H9 (cell line): Measurements from ENCODE around the gene GPATCH3. TPM values are rescaled to one million over a fixed set of nuclear protein-coding genes. Genes with fewer than 3 reads are reported as not detected.

Experiments used
- DNase-seq: peaks from one replicate; pipeline ENCODE4 v3.0.0-alpha.2; 2017
- H2AFZ ChIP-seq: one replicate; pipeline ENCODE4 v1.6.1; 2013; ENCODE audit warnings: mild to moderate bottlenecking, low read length, control low read depth, moderate library complexity
- H2AK5ac ChIP-seq: 2 replicates; pipeline ENCODE4 v1.6.1; 2013; ENCODE audit warnings: low read length, control low read depth, mixed read lengths; ENCODE audit not compliant: insufficient read length
- H2BK120ac ChIP-seq: one replicate; pipeline ENCODE4 v1.6.1; 2013; ENCODE audit warnings: low read depth, mild to moderate bottlenecking, low read length, control low read depth, inconsistent platforms; ENCODE audit not compliant: poor library complexity, severe bottlenecking
- H2BK12ac ChIP-seq: 2 replicates; pipeline ENCODE4 v1.6.1; 2013; ENCODE audit warnings: low read length, control low read depth, mixed read lengths, low read depth; ENCODE audit not compliant: insufficient read length
- H2BK15ac ChIP-seq: 2 replicates; pipeline ENCODE4 v1.6.1; 2013; ENCODE audit warnings: low read depth, low read length, control low read depth
- H2BK20ac ChIP-seq: one replicate; pipeline ENCODE4 v1.6.1; 2013; ENCODE audit warnings: low read depth, mild to moderate bottlenecking, low read length, control low read depth, inconsistent platforms; ENCODE audit not compliant: poor library complexity, severe bottlenecking
- H2BK5ac ChIP-seq: 2 replicates; pipeline ENCODE4 v1.6.1; 2013; ENCODE audit warnings: low read length, control low read depth, mixed read lengths; ENCODE audit not compliant: insufficient read length
- H3K14ac ChIP-seq: 2 replicates; pipeline ENCODE4 v1.6.1; 2013; ENCODE audit warnings: low read length, control low read depth; ENCODE audit not compliant: insufficient read depth
- H3K18ac ChIP-seq: 2 replicates; pipeline ENCODE4 v1.6.1; 2013; ENCODE audit warnings: low read depth, mild to moderate bottlenecking, mixed read lengths, low read length, control low read depth; ENCODE audit not compliant: insufficient read length
- H3K23ac ChIP-seq: 2 replicates; pipeline ENCODE4 v1.6.1; 2013; ENCODE audit warnings: low read length, control low read depth, mixed read lengths, low read depth; ENCODE audit not compliant: insufficient read length
- H3K23me2 ChIP-seq: 2 replicates; pipeline ENCODE4 v1.6.1; 2013; ENCODE audit warnings: low read depth, mild to moderate bottlenecking, mixed read lengths, low read length, control low read depth; ENCODE audit not compliant: insufficient read length, poor library complexity, severe bottlenecking
- H3K27ac ChIP-seq: 2 replicates; pipeline ENCODE4 v1.5.1; 2013; ENCODE audit warnings: low read length, control low read depth, mixed read lengths, low read depth; ENCODE audit not compliant: insufficient read length
- H3K27me3 ChIP-seq: 2 replicates; pipeline ENCODE4 v1.6.1; 2013; ENCODE audit warnings: low read length, control low read depth, inconsistent platforms; ENCODE audit not compliant: insufficient read depth
- H3K4ac ChIP-seq: 2 replicates; pipeline ENCODE4 v1.6.1; 2013; ENCODE audit warnings: low read depth, mild to moderate bottlenecking, control low read depth, inconsistent platforms, low read length, moderate library complexity
- H3K4me1 ChIP-seq: 2 replicates; pipeline ENCODE4 v1.6.1; 2013; ENCODE audit warnings: low read length, control low read depth, inconsistent platforms; ENCODE audit not compliant: insufficient read depth
- H3K4me2 ChIP-seq: 2 replicates; pipeline ENCODE4 v1.6.1; 2013; ENCODE audit warnings: low read length, control low read depth, mixed read lengths; ENCODE audit not compliant: insufficient read length, insufficient read depth
- H3K56ac ChIP-seq: 2 replicates; pipeline ENCODE4 v1.6.1; 2013; ENCODE audit warnings: low read depth, mild to moderate bottlenecking, mixed read lengths, low read length, control low read depth; ENCODE audit not compliant: insufficient read length
- H3K79me1 ChIP-seq: 2 replicates; pipeline ENCODE4 v1.6.1; 2013; ENCODE audit warnings: low read depth, mild to moderate bottlenecking, moderate library complexity, low read length, control low read depth, inconsistent platforms; ENCODE audit not compliant: insufficient read depth, poor library complexity, severe bottlenecking
- H3K79me2 ChIP-seq: 2 replicates; pipeline ENCODE4 v1.6.1; 2013; ENCODE audit warnings: low read length, control low read depth, inconsistent platforms; ENCODE audit not compliant: insufficient read depth
- H3K9ac ChIP-seq: 2 replicates; pipeline ENCODE4 v1.6.1; 2013; ENCODE audit warnings: low read length, control low read depth, mixed read lengths; ENCODE audit not compliant: insufficient read length; ENCODE audit errors: extremely low read depth
- H3K9me3 ChIP-seq: one replicate; pipeline ENCODE4 v1.6.1; 2013; ENCODE audit warnings: low read depth, low read length, inconsistent platforms; ENCODE audit not compliant: control insufficient read depth
- H3T11ph ChIP-seq: one replicate; pipeline ENCODE4 v1.6.1; 2013; ENCODE audit warnings: mild to moderate bottlenecking, low read length, control low read depth, inconsistent platforms
- H4K20me1 ChIP-seq: one replicate; pipeline ENCODE4 v1.6.1; 2013; ENCODE audit not compliant: control insufficient read depth, insufficient read length, insufficient read depth
- H4K5ac ChIP-seq: 2 replicates; pipeline ENCODE4 v1.6.1; 2013; ENCODE audit warnings: low read depth, mild to moderate bottlenecking, mixed read lengths, low read length, control low read depth; ENCODE audit not compliant: insufficient read length
- H4K8ac ChIP-seq: replicated peaks from 2 replicates; pipeline ENCODE4 v1.6.1; 2013; ENCODE audit warnings: low read length, control low read depth, mixed read lengths, low read depth; ENCODE audit not compliant: insufficient read length
- H4K91ac ChIP-seq: 2 replicates; pipeline ENCODE4 v1.6.1; 2013; ENCODE audit warnings: low read depth, mild to moderate bottlenecking, moderate library complexity, mixed read lengths, low read length, control low read depth; ENCODE audit not compliant: insufficient read length
- H3K27ac Mint-ChIP-seq, 3 experiments: 2 replicates in 2 of 3; 3 replicates in 1 of 3; pipeline ENCODE4 v1.8.0; 2020 to 2021; ENCODE audit warnings: mixed read lengths in 3 of 3, mild to moderate bottlenecking in 1 of 3, moderate library complexity in 1 of 3
- H3K27me3 Mint-ChIP-seq: 2 replicates; pipeline ENCODE4 v1.8.0; 2021; ENCODE audit warnings: low read depth, mild to moderate bottlenecking, moderate library complexity, mixed read lengths
- H3K36me3 Mint-ChIP-seq, 3 experiments: 2 replicates in 2 of 3; 3 replicates in 1 of 3; pipeline ENCODE4 v1.8.0; 2020 to 2021; ENCODE audit warnings: low read depth in 3 of 3, mixed read lengths in 3 of 3; ENCODE audit not compliant: insufficient read depth in 1 of 3
- H3K4me1 Mint-ChIP-seq, 2 experiments: 2 replicates each; pipeline ENCODE4 v1.8.0; 2020; ENCODE audit warnings: mixed read lengths in 2 of 2
- H3K4me3 Mint-ChIP-seq, 2 experiments: 2 replicates in 1 of 2; 3 replicates in 1 of 2; pipeline ENCODE4 v1.8.0; 2020 to 2021; ENCODE audit warnings: mild to moderate bottlenecking in 2 of 2, mixed read lengths in 2 of 2, moderate library complexity in 1 of 2
- H3K9me3 Mint-ChIP-seq, 2 experiments: 2 replicates in 1 of 2; 3 replicates in 1 of 2; pipeline ENCODE4 v1.8.0; 2020; ENCODE audit warnings: mild to moderate bottlenecking in 2 of 2, mixed read lengths in 2 of 2, moderate library complexity in 1 of 2
- WGBS: extraction: QIAGEN DNeasy Blood & Tissue Kit; methylation state at CpG from one replicate; pipeline ENCODE4 v1.1.7; 2013; ENCODE audit warnings: missing lambda C conversion rate, low lambda C conversion rate, mixed read lengths; ENCODE audit not compliant: insufficient read length; ENCODE audit errors: extremely low coverage; 5-methylcytosine and 5-hydroxymethylcytosine counted together
- total RNA-seq: library from RNA; stranded (reverse); gene quantifications from 2 replicates; pipeline ENCODE4 v1.2.1, GENCODE V29; 2021
- TF ChIP-seq, protein P1 (sequence below): fragments of 200-600 bp; sonication (generic); conservative IDR thresholded peaks from 3 replicates; pipeline ENCODE4 v1.8.0; 2021; ENCODE audit warnings: antibody characterized with exemption, mild to moderate bottlenecking

The GPATCH3 gene
- total RNA-seq, 1 experiment from 2014 or later, result 19.4 TPM

DNA sequence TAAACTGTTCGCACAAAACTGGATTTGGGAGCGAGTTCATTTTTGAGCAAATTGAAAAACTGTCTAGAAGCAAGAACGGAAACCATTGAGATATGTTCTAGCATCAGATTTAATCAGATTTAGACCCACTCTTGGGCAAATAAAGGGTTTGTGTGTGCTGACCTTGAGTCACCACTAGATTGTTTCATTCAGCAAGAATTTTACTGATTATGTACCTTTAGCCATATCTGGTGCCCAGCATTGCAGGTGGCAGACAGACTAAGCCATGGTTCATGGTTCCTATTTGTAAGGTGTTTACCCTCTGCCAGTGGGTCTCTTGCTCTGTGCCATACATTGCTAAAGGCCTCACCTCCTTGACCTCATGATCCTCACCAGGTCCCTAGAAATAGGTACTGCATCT lies 22.6 kb upstream of the GPATCH3 start:
- Histone ChIP-seq H4K91ac (no peak overlapping the region), H3K79me2 (peaks cover 15% of the 10 kb centered on the region; the same call in 1 of the 2 replicates), H3K14ac (no peak overlapping the region), H4K20me1 (no peaks in the 10 kb centered on the region), H3K56ac (no peak overlapping the region), H3K27me3 (no peaks in the 10 kb centered on the region), H3K4ac (no peak overlapping the region), H3K18ac (no peak overlapping the region), H2BK12ac (no peak overlapping the region), H4K5ac (no peak overlapping the region), H3K23me2 (peaks cover 7% of the 10 kb centered on the region), H3K4me2 (peak overlapping the region; percentile 94), H2BK15ac (no peak overlapping the region), H2BK20ac (no peak overlapping the region), H3T11ph (no peak overlapping the region), H2BK5ac (no peak overlapping the region), H4K8ac (no peak overlapping the region), H3K79me1 (peaks cover 13% of the 10 kb centered on the region), H2BK120ac (no peak overlapping the region), H2AK5ac (no peak overlapping the region), H3K23ac (no peak overlapping the region), H3K9me3 (no peaks in the 10 kb centered on the region), H3K27ac (no peak overlapping the region), H3K4me1 (peaks cover 3% of the 10 kb centered on the region; the same call in 1 of the 2 replicates), H3K9ac (no peak overlapping the region), H2AFZ (no peak overlapping the region)
- WGBS, result no CpG with 5 or more reads among the region's 3 CpGs
- no peak for DNase-seq
- TF ChIP-seq, protein P1, sequence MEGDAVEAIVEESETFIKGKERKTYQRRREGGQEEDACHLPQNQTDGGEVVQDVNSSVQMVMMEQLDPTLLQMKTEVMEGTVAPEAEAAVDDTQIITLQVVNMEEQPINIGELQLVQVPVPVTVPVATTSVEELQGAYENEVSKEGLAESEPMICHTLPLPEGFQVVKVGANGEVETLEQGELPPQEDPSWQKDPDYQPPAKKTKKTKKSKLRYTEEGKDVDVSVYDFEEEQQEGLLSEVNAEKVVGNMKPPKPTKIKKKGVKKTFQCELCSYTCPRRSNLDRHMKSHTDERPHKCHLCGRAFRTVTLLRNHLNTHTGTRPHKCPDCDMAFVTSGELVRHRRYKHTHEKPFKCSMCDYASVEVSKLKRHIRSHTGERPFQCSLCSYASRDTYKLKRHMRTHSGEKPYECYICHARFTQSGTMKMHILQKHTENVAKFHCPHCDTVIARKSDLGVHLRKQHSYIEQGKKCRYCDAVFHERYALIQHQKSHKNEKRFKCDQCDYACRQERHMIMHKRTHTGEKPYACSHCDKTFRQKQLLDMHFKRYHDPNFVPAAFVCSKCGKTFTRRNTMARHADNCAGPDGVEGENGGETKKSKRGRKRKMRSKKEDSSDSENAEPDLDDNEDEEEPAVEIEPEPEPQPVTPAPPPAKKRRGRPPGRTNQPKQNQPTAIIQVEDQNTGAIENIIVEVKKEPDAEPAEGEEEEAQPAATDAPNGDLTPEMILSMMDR, result no peak
- H3K4me1 Mint-ChIP-seq, result peaks cover 18% of the 10 kb centered on the region in 2 experiments
- H3K4me3 Mint-ChIP-seq, result peak overlapping the region; percentile 93 to 96
- H3K27me3 Mint-ChIP-seq, result peaks cover 3% of the 10 kb centered on the region; the same call in 1 of the 2 replicates
- peaks cover 0 to 2% of the 10 kb centered on the region in 2 experiments; a peak in 1 of 5 replicates for H3K9me3 Mint-ChIP-seq
- H3K27ac Mint-ChIP-seq, result peak overlapping the region in 1 of 3 experiments; percentile 90; a peak in 2 of 7 replicates
- H3K36me3 Mint-ChIP-seq, result peaks cover 27 to 46% (median 39%) of the 10 kb centered on the region in 3 experiments; a peak in 6 of 7 replicates
